A549 (cell line): ENCODE data around the gene SLC6A4.

ENCODE experiments used
- CTCF ChIP-seq: fragments of >200 bp; sonication (Bioruptor Twin); formaldehyde crosslinking; IDR thresholded peaks from 3 replicates; pipeline ENCODE4 v1.5.1; 2016
- EP300 ChIP-seq, 2 experiments: fragments of >200 bp; sonication (Bioruptor Twin); formaldehyde crosslinking; IDR thresholded peaks; 2 replicates in 1 of 2; 3 replicates in 1 of 2; pipeline ENCODE4 v1.6.1; 2016 to 2017
- HMGXB4 ChIP-seq: fragments of 250-450 bp; sonication (Bioruptor Pico); IDR thresholded peaks from 2 replicates; pipeline ENCODE4 v1.5.0; 2021; ENCODE audit warnings: mild to moderate bottlenecking, moderate library complexity, borderline replicate concordance
- JUN ChIP-seq, 2 experiments: fragments of >200 bp; sonication (Bioruptor Twin); formaldehyde crosslinking; IDR thresholded peaks; 2 replicates in 1 of 2; 3 replicates in 1 of 2; pipeline ENCODE4 v1.6.1; 2016 to 2017
- MYC ChIP-seq: IDR thresholded peaks from 2 replicates; pipeline ENCODE4 v1.6.1; 2012; ENCODE audit warnings: mild to moderate bottlenecking, inconsistent platforms, low read length, improper control_type of control experiment, borderline replicate concordance
- PBX3 ChIP-seq: IDR thresholded peaks from 2 replicates; pipeline ENCODE4 v1.6.1; 2012
- POLR2A ChIP-seq: IDR thresholded peaks from 2 replicates; pipeline ENCODE4 v1.6.1; 2012; ENCODE audit warnings: mild to moderate bottlenecking, low read length
- POLR2AphosphoS2 ChIP-seq: conservative IDR thresholded peaks from 2 replicates; pipeline ENCODE4 v1.6.1; 2012; ENCODE audit warnings: low read length, improper control_type of control experiment, inconsistent platforms
- RCOR1 ChIP-seq: fragments of 150-350 bp; IDR thresholded peaks from 2 replicates; pipeline ENCODE4 v1.6.1; 2014; ENCODE audit warnings: antibody characterized with exemption, low read length, low read depth
- USF2 ChIP-seq: fragments of 450-650 bp; IDR thresholded peaks from 2 replicates; pipeline ENCODE4 v1.6.1; 2014; ENCODE audit warnings: antibody characterized with exemption

- TF ChIP-seq CTCF = no peak
- TF ChIP-seq USF2 = no peak
- no peak for TF ChIP-seq HMGXB4 (CRISPR knock-in tag)
- no peak for TF ChIP-seq JUN (IDR thresholded peaks at IDR 0.05)
- no peak for TF ChIP-seq POLR2A
- TF ChIP-seq RCOR1 = no peak
- TF ChIP-seq PBX3 = no peak
- TF ChIP-seq MYC = no peak
- TF ChIP-seq POLR2AphosphoS2 = no peak
- no peak for TF ChIP-seq EP300 (IDR thresholded peaks at IDR 0.05)
These were observed 13.3 kb upstream of the SLC6A4 start for GRCh38 chr17:30248786-30249185.
